Measurements from ENCODE around the gene AJM1. TPM values are rescaled to one million over a fixed set of nuclear protein-coding genes. Genes with fewer than 3 reads are reported as not detected.
"Not testable (repeated sequence)": the region's sequence is repeated elsewhere in the genome, so short reads cannot be mapped to it uniquely, and the experiment has no call there.

The AJM1 gene
- total and polyA plus RNA-seq, 5 experiments from 2014 or later: 0.05 to 1.3 (median 0.69) TPM; not detected in 1

GRCh38 chr9:136802321-136802720 is 40.0 kb upstream of the AJM1 start:
- Mint-ChIP-seq H3K27ac (peak overlapping the region in 2 of 10 donors; percentile 37 to 46), H3K27me3 (peaks cover 0 to 2% (median 0%) of the 10 kb centered on the region in 5 donors), H3K4me3 (no peak overlapping the region), H3K36me3 (no peaks in the 10 kb centered on the region), H3K4me1 (peaks cover 12 to 47% (median 30%) of the 10 kb centered on the region in 4 donors), H3K9me3 (no peaks in the 10 kb centered on the region)
- POLR2A ChIA-PET: interaction anchor here (0.6 to 2.7 kb wide), 6 partner anchors 9 to 282 kb away, joined by 3 to 7 read pairs (median 4); partner anchors contain the start of gene FBXW5
- no peak for ATAC-seq
- no peak for DNase-seq

DNA sequence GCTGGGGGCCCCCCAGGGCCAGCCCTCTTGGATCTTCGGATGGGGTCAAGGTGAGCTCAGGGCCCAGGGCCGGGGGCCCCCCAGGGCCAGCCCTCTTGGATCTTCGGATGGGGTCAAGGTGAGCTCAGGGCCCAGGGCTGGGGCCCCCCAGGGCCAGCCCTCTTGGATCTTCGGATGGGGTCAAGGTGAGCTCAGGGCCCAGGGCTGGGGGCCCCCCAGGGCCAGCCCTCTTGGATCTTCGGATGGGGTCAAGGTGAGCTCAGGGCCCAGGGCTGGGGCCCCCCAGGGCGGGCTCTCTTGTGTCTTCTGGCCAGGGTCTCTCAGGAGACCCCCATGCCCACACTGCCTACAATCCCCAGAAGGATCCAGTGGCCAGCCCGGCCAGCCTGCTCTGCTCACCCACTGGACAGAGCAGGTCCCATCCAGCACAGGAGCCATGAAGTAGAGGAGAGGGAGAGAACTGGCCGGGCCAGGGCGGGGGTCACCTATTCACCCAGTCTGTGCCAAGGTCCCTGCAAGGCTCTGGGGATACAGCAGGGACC is 39.2 kb upstream of the AJM1 start:
- H3K27ac Mint-ChIP-seq: peak overlapping the region in 1 of 10 donors; percentile 75
- not testable (repeated sequence) for H3K36me3 Mint-ChIP-seq, DNase-seq, H3K4me3 Mint-ChIP-seq, ATAC-seq, H3K27me3 Mint-ChIP-seq, H3K9me3 Mint-ChIP-seq
- H3K4me1 Mint-ChIP-seq: peaks cover 12 to 48% (median 27%) of the 10 kb centered on the region in 4 donors
- POLR2A ChIA-PET: interaction anchor here (2.7 kb wide), 1 partner anchor 141 kb away, joined by 7 read pairs; the partner anchor contains the start of gene FBXW5

DNA sequence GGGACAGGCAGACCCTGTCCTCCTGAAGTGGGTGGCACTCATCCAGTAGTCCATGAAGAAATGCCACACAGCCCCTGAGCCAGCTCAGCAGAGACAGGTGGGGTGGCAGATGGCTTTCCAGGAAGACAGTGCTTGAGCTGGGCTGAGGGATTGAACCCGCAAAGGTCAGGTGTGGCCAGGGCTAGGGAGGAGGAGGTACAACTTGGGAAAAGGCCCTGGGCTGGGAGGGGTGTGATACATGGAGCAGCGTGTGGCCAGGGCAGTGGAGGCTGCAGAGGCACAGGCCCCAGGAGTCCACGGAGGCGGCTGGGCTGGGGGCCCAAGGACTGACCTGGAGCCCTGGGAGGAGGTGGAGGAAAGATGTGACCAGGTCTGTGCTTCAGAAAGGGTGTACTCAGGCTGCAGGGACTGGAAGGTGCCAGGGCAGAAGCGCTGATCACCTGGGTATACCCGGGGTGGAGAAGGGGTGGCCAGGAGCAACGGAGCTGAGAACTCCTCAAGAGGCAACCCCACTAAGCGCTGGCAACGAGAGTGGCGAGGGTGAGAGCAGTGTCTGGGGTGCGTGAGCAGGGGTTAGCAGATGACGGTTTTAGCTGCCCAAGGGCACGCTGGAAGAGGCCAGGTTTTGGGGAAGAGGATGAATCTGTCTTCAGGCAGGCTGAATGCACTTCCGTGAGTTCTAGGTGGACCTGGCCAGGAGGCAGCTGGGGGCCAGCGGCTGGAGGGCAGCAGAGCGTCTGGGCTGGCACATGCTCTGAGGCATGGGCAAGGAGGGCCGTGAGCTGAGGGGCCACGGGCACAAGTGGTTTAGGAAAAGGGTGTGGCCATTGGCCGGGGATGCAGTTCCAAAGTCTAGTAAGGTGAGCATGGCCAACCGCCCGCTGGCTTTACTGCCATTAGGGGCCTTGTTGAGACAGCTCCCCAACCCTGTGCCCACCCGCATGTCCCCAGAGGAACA is 38.4 kb upstream of the AJM1 start:
- peak overlapping the region in 3 of 10 donors; percentile 13 to 75 (median 43) for H3K27ac Mint-ChIP-seq
- peaks cover 12 to 50% (median 30%) of the 10 kb centered on the region in 4 donors for H3K4me1 Mint-ChIP-seq
- ATAC-seq (no peak), DNase-seq (no peak)
- no peaks in the 10 kb centered on the region for H3K36me3 Mint-ChIP-seq
- H3K27me3 Mint-ChIP-seq: peaks cover 0 to 2% (median 0%) of the 10 kb centered on the region in 5 donors
- H3K9me3 Mint-ChIP-seq: no peaks in the 10 kb centered on the region
- POLR2A ChIA-PET: interaction anchor here (0.8 kb wide), 1 partner anchor 12 kb away, joined by 3 read pairs; no protein-coding TSS in a partner anchor
- H3K4me3 Mint-ChIP-seq: peak overlapping the region in 4 of 10 donors; percentile 22 to 62 (median 36)

GRCh38 chr9:136804509-136805206 is 37.6 kb upstream of the AJM1 start:
- Mint-ChIP-seq H3K36me3 (peaks cover 0 to 2% (median 0%) of the 10 kb centered on the region in 3 donors), H3K27me3 (peaks cover 0 to 2% (median 0%) of the 10 kb centered on the region in 5 donors), H3K4me1 (peaks cover 16 to 54% (median 38%) of the 10 kb centered on the region in 4 donors), H3K9me3 (no peaks in the 10 kb centered on the region), H3K27ac (peak overlapping the region in 2 of 10 donors; percentile 13 to 43), H3K4me3 (peak overlapping the region in 2 of 10 donors; percentile 22 to 59)
- ATAC-seq (no peak), DNase-seq (no peak)
- POLR2A ChIA-PET: interaction anchor here (0.6 to 0.8 kb wide), 2 partner anchors 13 to 198 kb away, joined by 3 read pairs; no protein-coding TSS in a partner anchor

DNA sequence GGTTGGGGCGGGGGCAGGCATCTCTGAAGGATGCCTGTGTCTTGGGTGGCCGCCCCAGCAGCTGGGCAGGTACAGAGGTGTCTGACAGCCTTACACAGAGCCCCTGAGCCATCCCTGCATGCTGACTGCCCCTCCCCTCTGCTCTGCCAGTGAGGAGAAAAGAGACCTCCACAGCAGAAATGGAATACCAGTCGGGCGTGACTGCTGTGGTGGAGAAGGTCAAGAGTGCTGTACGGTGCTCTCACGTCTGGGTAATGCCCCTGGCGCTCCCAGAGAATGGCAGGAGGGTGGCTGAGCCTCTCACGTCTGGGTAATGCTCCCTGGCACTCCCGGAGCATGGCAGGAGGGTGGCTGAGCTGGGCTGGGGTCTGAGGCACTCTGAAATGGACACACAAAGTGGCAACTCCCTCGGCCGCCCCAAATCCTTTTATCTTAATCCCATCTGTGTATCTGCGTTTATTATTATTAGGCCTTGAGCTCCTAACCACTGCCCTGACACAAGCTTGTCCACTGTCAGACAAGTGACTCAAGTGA is 37.0 kb upstream of the AJM1 start:
- Mint-ChIP-seq H3K27ac (peak overlapping the region in 2 of 10 donors; percentile 11 to 34), H3K4me3 (peak overlapping the region in 9 of 10 donors; percentile 9 to 74 (median 51)), H3K36me3 (peaks cover 0 to 5% (median 0%) of the 10 kb centered on the region in 3 donors), H3K4me1 (peaks cover 18 to 53% (median 42%) of the 10 kb centered on the region in 4 donors), H3K9me3 (no peaks in the 10 kb centered on the region), H3K27me3 (peaks cover 0 to 2% (median 0%) of the 10 kb centered on the region in 5 donors)
- POLR2A ChIA-PET: interaction anchor here (0.6 to 4.2 kb wide), 3 partner anchors 13 to 197 kb away, joined by 3 to 44 read pairs (median 6); partner anchors contain the start of genes FBXW5 and TMEM141
- DNase-seq (no peak), ATAC-seq (no peak)

DNA sequence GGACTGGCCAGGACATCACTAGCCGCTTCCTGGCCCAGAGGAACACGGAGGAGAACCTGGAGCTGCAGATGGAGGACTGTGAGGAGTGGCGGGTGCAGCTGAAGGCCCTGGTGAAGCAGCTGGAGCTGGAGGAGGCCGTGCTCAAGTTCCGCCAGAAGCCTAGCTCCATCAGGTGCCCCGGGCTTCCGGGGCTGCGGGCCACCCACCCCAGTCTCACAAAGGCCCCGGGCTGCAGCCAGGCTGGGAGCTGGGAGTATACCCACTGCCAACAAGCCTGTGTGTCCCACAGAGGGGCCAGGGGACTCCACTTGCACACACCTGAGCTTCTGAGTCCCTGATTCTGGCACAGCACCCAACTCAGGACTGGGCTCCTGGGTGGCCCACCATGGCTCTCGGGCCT is 36.2 kb upstream of the AJM1 start:
- Mint-ChIP-seq H3K4me3 (peak overlapping the region; percentile 84 to 94 (median 88)), H3K36me3 (peaks cover 0 to 8% (median 0%) of the 10 kb centered on the region in 3 donors), H3K4me1 (peaks cover 16 to 46% (median 40%) of the 10 kb centered on the region in 4 donors), H3K9me3 (no peaks in the 10 kb centered on the region), H3K27me3 (peaks cover 0 to 2% (median 0%) of the 10 kb centered on the region in 5 donors), H3K27ac (peak overlapping the region in 7 of 10 donors; percentile 25 to 93 (median 80))
- POLR2A ChIA-PET: interaction anchor here (0.9 to 4.2 kb wide), 9 partner anchors 7 to 223 kb away, joined by 3 to 44 read pairs (median 7); partner anchors contain the start of genes AJM1, C8G, FBXW5 and TMEM141
- ATAC-seq: no peak
- no peak for DNase-seq

DNA sequence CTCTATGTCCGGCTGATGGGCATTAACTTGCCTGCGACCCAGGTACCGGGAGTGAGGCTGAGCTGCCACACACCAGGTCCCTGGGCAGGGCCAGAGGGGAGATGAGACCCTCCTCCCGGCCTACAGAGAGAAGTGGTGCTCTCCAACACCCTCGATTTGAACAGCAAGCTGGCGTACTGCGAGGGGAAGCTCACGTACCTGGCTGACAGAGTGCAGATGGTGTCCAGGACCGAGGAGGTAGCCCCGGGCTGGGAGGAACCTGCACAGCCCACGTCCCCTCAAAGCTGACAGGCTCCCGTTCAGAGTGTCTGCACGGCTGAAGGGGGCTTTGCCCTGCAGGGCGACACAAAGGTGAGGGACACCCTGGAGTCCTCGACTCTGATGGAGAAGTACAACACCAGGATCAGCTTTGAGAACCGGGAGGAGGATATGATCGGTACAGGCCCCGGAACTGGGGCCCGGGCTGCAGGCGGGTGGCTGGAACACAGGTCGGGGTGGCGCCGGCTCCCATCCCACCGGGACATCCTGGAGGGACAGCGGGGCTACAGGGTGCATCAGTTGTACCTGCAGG is 35.6 kb upstream of the AJM1 start:
- POLR2A ChIA-PET: interaction anchor here (0.9 to 4.2 kb wide), 21 partner anchors 8 to 434 kb away, joined by 3 to 44 read pairs (median 6); partner anchors contain the start of genes AJM1, C8G, CCDC183 and FBXW5
- Mint-ChIP-seq H3K4me1 (peaks cover 16 to 42% (median 40%) of the 10 kb centered on the region in 4 donors), H3K9me3 (no peaks in the 10 kb centered on the region), H3K36me3 (peaks cover 0 to 10% (median 0%) of the 10 kb centered on the region in 3 donors), H3K4me3 (peak overlapping the region; percentile 84 to 94 (median 88)), H3K27me3 (peaks cover 0 to 2% (median 0%) of the 10 kb centered on the region in 5 donors), H3K27ac (peak overlapping the region; percentile 69 to 97 (median 91))
- ATAC-seq: no peak
- no peak for DNase-seq

- H3K27me3 Mint-ChIP-seq: no peaks in the 10 kb centered on the region
- POLR2A ChIA-PET: interaction anchor here (0.6 to 4.2 kb wide), 27 partner anchors 8 to 433 kb away, joined by 3 to 44 read pairs (median 6); partner anchors contain the start of genes AJM1, CCDC183, FBXW5 and MAN1B1
Measured at GRCh38 chr9:136807281-136808074, 34.8 kb upstream of the AJM1 start, which contains the start of gene RABL6. Gene RABL6 (plus strand): TSS chr9:136807948. CDS start chr9:136808197, 249 bp downstream.

DNA sequence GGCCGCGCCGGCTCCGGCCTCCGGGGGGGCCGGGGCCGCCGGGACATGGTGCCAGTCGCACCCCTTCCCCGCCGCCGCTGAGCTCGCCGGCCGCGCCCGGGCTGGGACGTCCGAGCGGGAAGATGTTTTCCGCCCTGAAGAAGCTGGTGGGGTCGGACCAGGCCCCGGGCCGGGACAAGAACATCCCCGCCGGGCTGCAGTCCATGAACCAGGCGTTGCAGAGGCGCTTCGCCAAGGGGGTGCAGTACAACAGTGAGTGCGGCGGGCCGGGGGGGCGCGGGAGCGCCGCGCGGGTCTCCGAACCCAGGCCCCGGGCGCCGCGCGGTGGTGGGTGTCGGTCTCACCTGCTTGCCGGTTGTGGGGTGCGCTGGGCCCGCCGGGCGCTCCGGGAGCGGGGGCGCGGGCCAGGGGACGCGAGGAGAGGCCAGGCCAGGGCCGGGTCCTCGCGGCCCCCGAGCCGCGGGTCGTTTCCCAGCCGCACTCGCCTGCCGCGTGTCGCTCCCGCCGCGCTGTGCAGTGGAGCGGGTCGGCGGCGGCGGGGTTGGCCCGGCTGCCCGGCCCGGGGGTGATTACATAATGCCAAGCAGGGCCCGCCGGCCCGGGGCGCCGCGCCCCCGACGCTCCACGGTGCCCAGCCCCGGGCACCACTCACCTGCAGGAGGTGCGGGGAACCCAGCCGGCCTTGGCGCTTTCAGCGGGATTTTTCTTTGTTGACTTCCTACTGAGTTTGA is 34.0 kb upstream of the AJM1 start:
- H3K27me3 Mint-ChIP-seq: no peaks in the 10 kb centered on the region
- POLR2A ChIA-PET: interaction anchor here (0.5 to 4.2 kb wide), 21 partner anchors 9 to 432 kb away, joined by 3 to 44 read pairs (median 6); partner anchors contain the start of genes AJM1, CCDC183, MAN1B1 and PAXX
- ATAC-seq (peak; percentile 62 to 64), DNase-seq (peak in 9 of 10 donors; percentile 28 to 72 (median 43))
- peaks cover 0 to 17% (median 0%) of the 10 kb centered on the region in 3 donors for H3K36me3 Mint-ChIP-seq
- peak overlapping the region; percentile 75 to 89 (median 82) for H3K4me3 Mint-ChIP-seq
- peak overlapping the region; percentile 1 to 88 (median 74) for H3K27ac Mint-ChIP-seq
- no peaks in the 10 kb centered on the region for H3K9me3 Mint-ChIP-seq
- peaks cover 19 to 54% (median 50%) of the 10 kb centered on the region in 4 donors for H3K4me1 Mint-ChIP-seq

More at GRCh38 chr9:136807281-136808074, 34.8 kb upstream of the AJM1 start, which contains the start of gene RABL6:
- DNase-seq (peak; percentile 72 to 89 (median 84)), ATAC-seq (peak; percentile 86 to 88)
- Mint-ChIP-seq H3K27ac (peak within 1 kb of the TSS; percentile 72 to 97 (median 92)), H3K9me3 (no peaks in the 10 kb centered on the region), H3K4me3 (peak within 1 kb of the TSS; percentile 84 to 94 (median 88)), H3K36me3 (peaks cover 0 to 10% (median 0%) of the 10 kb centered on the region in 3 donors), H3K4me1 (peaks cover 16 to 48% (median 42%) of the 10 kb centered on the region in 4 donors)

DNA sequence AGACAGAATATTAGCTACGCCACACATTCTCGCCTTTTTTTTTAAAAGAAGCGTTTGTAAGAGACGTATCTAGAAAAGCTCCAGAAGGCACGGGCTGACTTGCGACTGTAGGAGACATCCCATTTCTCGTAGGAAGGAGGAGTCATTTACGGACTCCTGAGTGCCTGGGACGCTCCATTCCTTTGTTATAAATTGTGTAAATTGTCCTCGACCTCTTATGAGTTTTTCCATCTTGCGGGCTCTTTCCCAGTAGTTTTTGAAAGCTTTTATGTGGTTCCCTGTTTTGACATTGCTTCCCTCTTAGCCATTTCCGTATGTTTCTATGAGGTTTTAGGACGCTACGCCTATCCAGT is 33.5 kb upstream of the AJM1 start:
- Mint-ChIP-seq H3K4me1 (peaks cover 19 to 59% (median 51%) of the 10 kb centered on the region in 4 donors), H3K4me3 (peak overlapping the region; percentile 75 to 89 (median 82)), H3K27me3 (no peaks in the 10 kb centered on the region), H3K9me3 (no peaks in the 10 kb centered on the region), H3K27ac (peak overlapping the region; percentile 1 to 88 (median 66)), H3K36me3 (peaks cover 0 to 21% (median 0%) of the 10 kb centered on the region in 3 donors)
- POLR2A ChIA-PET: interaction anchor here (0.8 to 4.2 kb wide), 7 partner anchors 9 to 415 kb away, joined by 3 to 44 read pairs (median 5); partner anchors contain the start of gene TMEM141
- no peak for ATAC-seq
- DNase-seq: no peak

Data from naive thymus-derived CD8-positive, alpha-beta T cell (primary cell).